Stimulated activated CD8-positive, alpha-beta memory T cell treated with anti-CD3 and anti-CD28 coated beads, Interleukin-12 subunit alpha, Interleukin-12 subunit beta, amount 100 ng/mL, for 1 hour (primary cell): ENCODE results near the gene TBCE.
"Not testable (repeated sequence)": the region's sequence is repeated elsewhere in the genome, so short reads cannot be mapped to it uniquely, and the experiment has no call there.

Source experiments
- DNase-seq: peaks from one replicate; pipeline ENCODE4 v3.0.0-alpha.2; 2020; ENCODE audit warnings: low read depth

The TBCE gene

DNA sequence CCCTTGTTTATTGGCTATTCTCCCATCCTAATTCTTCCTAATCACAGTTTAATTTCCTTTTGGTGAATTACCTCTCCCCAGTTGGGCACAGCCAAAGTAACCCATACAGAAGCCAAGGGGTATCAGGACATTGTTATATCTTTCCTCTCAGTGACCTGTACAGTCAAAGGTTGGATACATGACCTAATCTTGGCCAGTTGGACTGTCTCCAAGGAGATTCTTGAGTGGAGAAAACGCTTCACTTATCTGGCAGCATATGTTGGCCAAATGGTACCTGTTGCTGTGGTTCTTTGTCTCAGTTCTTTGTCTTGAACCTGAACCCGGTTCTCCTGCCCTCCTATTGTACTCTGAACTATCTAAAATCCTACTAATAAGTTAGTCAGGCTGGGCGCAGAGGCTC lies 15.3 kb upstream of the TBCE start:
- no peak for DNase-seq

DNA sequence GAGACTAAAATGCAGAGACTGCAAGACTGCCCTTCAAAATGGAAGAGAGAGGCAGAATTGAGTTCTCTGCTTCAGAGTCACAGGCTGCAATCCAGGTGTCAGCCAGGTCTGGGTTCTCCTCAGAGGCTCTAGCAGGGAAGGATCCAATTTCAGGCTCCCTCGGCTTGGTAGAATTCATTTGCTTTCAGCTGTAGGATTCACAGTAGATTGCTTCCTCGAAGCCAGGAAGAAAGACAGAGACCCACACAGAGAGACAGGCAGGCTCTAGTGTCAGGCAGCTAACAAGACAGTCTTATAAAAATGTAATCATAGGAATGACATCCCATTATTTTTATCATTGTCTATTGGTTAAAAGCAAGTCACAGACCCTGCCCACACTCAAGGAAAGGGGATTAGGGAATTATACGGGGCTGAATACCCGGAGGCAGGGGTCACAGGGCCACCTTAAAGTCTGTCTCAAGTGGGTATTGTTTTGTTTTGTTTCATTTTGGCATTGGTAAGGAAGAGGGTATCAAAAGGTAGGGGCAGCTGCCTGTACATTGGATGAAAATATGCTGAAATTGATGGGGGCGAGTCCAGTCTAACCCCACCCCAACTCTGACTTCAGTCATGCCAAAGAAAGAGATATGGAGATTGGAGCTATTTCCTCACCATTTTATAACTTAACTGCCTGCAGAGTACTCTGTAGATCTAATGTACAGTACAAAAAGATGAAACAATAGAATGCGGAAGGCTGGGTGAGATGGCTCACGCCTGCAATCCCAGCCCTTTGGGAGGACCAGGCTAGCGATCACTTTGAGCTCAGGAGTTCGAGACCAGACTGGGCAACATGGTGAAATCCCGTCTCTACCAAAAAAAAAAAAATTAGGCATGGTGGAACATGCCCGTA lies 9.5 kb upstream of the TBCE start:
- DNase-seq = no peak

DNA sequence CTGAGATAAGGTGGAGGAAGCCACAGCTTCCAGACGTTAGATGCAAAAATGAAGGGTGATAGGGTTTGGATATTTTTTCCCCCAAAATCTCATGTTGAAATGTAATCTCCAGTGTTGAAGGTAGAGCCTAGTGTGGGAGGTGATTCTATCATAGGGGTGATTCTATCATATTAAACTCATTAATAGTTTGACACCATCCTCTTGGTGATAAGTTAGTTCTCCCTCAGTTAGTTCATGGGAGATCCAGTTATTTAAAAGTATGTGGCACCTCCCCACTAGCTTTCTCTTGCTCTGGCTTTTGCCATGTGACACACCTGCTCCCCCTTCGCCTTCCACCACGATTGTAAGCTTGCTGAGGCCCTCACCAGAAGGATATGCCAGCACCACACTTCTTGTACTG lies 8.3 kb upstream of the TBCE start:
- no peak for DNase-seq

DNA sequence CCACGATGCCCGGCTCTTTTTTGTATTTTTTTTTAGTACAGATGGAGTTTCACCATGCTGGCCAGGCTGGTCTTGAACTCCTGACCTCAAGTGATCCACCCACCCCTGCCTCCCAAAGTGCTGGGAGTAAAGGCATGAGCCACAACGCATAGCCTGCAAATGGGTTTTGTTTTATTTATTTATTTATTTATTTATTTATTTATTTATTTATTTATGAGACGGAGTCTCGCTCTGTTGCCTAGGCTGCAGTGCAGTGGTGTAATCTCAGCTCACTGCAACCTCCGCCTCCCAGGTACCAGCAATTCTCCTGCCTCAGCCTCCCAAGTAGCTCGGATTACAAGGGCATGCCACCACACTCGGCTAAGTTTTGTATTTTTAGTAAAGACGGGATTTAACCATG lies 3.0 kb upstream of the TBCE start:
- not testable (repeated sequence) for DNase-seq

DNA sequence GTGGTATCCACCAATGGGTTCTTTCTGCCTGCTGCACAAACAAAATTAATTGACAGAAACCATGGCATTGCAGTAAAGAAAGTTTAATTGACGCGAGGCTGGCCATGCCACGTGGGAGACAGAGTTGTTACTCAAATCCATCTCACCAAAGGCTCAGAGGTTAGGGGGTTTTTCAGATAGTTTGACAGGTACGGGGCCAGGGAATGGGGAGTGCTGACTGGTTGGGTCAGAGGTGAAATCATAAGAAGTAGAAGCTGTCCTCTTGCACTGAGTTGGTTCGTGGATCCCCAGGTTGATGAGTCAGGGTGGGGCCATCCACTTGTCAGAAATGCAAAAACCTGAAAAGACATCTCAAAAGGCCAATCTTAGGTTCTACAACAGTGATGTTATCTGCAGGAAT lies 941 bp upstream of the TBCE start:
- DNase-seq = no peak

DNA sequence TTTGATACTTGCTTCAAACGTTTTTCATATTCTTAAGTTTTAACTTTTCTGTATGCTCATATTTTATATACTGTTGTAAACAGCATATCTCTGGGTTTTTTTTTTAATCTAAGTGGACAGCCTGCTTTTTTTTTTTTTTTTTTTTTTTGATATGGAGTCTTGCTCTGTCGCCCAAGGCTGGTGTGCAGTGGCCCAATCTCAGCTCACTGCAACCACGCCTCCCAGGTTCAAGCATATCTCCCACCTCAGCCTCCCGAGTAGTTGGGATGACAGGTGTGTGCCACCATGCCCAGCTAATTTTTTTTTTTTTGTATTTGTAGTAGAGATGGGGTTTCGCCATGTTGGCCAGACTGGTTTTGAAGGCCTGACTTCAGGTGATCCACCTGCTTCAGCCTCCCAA lies 1.2 kb downstream of the TBCE start:
- no peak for DNase-seq

DNA sequence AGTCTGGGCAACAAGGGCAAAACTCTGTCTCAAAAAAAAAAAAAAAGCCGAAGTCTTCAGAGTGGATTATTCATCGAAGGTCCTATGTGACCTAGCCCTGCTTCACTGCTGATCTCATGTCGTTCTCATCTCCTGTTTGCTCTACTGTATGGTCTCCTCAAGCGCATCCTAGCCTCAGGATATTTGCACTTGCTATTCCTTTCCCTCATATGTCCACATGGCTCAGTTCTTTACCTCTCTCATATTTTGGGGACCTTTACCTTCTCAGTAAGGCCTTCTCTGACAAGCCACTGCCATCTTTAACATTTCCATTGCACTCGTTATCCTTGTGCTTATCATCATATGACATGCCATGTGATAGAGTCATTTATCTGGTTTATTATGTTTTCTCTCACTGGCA lies 2.6 kb downstream of the TBCE start:
- no peak for DNase-seq

DNA sequence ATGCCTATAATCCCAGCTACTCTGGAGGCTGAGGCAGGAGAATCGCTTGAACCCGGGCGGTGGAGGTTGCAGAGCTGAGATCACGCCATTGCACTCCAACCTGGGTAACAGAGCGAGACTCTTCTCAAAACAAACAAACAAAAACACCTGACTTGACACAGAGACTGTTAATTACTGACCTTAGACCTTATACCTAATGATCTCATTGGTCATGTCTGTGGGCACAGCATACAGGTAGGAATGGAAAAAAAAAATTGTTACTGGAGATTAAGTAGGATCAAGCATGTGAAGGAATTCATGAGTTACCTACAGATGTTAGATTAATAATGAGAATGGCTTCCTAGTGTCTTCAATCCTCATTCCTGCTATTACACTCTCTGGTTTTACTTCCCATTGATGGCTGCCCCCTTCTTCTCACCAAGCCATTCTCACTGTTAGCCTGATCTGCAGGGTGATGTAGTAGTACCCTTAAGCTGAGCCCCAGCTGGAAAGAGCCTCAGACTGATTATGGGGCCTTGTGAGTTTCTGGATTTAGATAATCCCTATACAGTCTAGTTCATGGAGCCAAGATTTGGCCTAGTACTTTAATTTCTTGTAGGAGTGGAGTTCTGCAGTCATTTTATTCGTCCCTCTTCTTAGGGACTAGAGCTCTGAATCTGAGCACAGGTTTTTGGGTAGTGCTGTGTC lies 8.8 kb downstream of the TBCE start:
- no peak for DNase-seq

DNA sequence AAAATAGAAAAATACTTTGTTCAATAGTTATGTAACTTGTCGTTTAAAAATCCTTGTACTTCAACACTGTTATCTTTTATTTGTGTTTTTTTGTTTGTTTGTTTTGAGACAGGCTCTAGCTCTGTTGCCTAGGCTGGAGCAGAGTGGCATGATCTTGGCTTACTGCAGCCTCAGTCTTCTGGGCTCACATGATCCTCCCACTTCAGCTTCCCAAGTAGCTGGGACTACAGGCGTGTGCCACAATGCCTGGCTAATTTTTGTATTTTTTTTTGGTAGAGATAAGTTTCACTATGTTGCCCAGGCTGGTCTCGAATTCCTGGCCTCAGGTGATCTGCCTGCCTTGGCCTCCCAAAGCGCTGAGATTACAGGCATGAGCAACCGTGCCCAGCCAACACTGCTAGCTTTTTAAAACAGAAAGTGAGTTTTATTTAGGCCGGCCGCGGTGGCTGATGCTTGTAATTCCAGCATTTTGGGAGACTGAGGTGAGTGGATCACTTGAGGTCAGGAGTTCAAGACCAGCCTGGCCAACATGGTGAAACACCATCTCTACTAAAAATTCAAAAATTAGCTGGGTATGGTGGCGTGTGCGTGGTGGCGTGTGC lies 11.0 kb downstream of the TBCE start:
- DNase-seq = not testable (repeated sequence)

DNA sequence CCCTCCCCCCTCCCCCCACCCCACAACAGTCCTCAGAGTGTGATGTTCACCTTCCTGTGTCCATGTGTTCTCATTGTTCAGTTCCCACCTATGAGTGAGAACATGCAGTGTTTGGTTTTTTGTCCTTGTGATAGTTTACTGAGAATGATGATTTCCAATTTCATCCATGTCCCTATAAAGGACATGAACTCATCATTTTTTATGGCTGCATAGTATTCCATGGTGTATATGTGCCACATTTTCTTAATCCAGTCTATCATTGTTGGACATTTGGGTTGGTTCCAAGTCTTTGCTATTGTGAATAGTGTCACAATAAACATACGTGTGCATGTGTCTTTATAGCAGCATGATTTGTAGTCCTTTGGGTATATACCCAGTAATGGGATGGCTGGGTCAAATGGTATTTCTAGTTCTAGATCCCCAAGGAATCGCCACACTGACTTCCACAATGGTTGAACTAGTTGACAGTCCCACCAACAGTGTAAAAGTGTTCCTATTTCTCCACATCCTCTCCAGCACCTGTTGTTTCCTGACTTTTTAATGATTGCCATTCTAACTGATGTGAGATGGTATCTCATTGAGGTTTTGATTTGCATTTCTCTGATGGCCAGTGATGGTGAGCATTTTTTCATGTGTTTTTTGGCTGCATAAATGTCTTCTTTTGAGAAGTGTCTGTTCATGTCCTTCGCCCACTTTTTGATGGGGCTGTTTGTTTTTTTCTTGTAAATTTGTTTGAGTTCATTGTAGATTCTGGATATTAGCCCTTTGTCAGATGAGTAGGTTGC lies 14.9 kb downstream of the TBCE start:
- not testable (repeated sequence) for DNase-seq

DNA sequence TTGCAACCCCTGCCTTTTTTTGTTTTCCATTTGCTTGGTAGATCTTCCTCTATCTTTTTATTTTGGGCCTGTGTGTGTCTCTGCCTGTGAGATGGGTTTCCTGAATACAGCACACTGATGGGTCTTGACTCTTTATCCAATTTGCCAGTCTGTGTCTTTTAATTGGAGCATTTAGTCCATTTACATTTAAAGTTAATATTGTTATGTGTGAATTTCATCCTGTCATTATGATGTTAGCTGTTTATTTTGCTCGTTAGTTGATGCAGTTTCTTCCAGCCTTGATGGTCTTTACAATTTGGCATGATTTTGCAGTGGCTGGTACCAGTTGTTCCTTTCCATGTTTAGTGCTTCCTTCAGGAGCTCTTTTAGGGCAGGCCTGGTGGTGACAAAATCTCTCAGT lies 18.4 kb downstream of the TBCE start:
- DNase-seq = not testable (repeated sequence)

DNA sequence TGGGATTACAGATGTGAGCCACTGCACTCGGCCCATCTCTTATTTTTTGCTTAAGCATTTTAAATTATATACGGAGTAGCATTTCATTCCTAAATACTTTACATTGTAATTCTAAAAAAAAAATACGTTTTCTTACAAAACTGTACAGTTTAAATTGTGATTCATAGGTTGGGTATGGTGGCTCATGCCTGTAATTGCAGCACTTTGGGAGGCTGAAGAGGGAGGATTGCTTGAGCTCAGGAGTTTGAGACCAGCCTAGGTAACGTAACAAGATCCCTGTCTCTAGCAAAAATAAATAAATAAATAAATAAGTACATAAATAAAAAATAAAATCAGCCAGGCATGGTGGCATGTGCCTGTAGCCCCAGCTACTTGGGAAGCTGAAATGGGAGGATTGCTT lies 24.6 kb downstream of the TBCE start:
- DNase-seq = no peak

DNA sequence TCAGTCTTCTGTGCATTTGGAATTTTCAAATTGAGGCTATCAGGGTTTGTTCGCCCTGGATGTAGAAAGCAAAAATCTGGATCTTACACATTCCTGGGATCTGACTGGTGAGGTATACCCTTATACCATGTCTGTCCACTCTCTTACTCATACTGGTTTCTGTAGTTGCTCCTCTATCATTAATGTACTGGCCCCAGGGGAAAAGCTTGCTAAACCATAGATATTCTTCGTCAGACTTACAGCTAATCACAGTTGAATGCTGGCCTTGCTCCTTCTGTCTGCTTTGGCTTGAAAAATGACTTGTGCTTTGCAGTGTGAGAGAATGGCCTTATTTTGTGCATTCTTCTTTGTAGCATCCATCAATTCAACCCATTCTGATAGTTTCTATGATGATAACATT lies 30.5 kb downstream of the TBCE start:
- DNase-seq = no peak

DNA sequence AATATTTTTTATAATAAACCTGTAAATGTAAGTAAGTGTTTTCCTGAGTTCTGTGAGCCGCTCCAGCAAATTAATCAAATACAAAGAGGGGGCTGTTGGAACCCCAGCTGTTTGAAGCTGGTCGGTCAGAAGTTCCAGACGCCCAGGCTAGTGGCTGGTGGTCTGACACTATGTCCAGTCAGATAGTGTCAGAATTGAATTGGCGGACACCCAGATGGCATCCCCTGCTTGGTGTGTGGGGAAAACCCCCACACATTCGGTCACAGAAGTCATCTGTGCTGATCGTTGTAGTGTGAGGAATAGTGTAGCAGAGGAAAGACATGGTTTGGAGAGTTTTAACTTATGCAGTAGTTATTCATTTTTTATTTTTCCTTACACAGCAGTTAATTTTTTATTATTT lies 32.4 kb downstream of the TBCE start:
- no peak for DNase-seq

DNA sequence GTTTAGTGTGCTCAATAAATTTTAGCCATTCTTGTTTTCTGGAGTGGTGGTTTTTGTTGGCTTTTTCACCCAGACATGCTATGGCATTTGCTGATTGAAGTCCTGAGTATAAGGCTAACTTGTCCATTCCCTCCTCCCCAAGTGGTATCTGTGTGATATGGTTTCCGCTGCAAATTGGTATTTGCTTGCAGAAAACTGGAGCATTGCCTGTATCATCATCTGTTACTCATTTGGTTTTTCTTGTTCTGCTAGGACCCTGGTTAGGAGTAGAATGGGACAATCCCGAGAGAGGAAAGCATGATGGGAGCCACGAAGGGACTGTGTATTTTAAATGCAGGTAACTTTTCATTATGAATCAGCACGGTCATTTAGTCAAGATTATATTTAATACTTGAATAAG lies 34.0 kb downstream of the TBCE start:
- DNase-seq = no peak

DNA sequence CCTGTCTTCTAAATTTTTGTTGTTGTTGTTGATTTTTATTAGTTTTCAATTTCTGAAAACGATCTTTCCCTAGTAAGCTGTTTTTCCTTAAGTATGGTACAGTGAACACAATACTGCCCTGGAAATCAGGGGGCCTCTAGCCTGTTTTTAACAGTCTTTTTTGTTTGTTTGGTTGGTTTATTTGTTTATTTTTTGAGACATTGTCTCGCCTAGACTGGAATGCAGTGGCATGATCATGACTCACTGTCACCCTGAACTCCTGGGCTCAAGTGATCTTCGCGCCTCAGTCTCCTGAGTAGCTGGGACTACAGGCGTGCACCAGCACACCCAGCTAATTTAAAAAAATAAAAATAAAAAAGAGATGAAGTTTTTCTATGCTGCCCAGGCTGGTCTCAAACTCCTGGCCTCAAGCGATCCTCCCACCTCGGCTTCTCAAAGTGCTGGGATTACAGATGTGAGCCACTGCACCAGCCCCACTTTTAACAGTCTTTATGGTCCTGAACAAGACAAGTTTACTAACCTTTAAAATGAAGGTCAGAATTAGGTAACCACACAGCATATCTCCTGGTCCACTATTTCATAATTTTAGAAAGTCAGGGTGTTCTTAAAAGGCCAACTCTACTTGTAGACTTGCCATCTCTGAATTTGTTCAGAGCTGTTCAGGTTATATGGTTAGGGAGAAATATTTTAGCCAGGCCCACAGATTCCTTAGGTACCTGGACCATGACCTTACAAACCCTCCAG lies 35.4 kb downstream of the TBCE start:
- DNase-seq = no peak

DNA sequence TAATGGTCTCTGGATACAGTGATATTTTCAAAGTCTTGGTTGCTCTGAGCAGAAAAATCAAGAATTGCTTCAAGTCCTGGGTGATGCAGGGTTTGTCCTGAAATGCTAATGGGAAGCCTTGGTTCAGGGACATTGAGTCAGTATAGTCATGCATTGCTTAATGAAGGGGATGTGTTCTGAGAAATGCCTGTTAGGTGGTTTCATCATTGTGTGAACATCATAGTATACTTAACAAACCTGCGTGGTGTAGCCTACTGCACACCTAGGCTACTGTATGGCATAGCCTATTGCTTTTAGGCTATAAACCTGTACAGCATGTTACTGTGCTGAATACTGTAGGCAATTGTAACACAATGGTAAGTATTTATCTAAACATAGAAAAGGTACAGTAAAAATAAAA lies 36.4 kb downstream of the TBCE start:
- no peak for DNase-seq

DNA sequence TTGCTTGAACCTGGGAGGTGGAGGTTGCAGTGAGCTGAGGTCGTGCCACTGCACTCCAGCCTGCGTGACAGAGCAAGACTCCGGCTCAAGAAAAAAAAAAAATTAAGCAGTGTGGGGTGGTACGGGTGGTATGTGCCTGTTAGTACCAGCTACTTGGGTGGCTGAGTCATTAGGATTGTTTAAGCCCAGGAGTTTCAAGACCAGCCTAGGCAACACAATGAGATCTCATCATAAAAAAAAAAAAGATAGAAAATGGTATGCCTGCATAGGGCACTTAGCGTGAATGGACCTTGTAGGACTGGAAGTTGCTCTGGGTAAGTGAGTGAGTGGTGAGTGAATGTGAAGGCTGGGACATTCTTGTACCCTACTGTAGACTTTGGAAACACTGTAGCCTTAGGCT lies 37.0 kb downstream of the TBCE start:
- no peak for DNase-seq

DNA sequence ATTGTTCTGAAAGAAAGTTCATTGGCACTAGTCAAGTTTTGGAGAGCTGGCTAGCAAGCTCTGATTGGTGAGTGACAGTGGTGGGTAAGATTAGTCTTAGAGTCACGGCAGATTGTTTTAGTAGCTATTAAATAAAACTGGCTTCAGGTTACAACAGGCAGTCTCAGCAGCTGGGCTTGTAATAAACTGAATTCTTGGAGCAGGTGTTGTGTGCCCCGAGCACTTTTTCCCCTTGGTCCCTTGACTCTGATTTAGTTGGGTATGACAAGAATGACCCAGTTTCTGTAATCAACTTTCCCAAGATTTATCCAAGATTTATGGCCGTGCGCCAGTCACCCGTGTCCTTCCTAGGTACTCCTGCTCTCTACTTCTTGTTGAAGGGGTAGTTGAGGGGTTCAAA lies 40.2 kb downstream of the TBCE start:
- no peak for DNase-seq

DNA sequence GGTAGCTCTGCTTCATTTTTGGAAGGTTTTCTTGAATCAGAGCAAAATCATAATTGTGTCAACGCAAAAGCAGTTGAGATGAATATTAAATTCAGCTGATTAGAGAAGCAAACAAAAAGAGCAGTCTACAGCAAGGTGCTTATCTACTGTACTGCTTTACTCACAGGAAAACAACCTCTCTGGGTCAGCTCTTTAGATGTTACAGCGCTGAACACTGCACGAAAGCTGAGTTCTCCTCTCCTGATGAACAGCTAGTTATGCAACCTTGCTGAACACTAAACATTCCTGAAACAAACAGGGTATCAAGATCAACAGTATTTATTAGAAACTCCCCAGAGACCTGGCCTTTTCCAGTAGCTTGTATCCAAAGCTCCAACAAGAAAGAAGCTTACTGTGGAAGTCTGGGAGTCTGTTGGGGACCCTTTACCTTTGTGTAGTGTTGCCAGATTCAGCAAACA lies 41.3 kb downstream of the TBCE start:
- DNase-seq = no peak

DNA sequence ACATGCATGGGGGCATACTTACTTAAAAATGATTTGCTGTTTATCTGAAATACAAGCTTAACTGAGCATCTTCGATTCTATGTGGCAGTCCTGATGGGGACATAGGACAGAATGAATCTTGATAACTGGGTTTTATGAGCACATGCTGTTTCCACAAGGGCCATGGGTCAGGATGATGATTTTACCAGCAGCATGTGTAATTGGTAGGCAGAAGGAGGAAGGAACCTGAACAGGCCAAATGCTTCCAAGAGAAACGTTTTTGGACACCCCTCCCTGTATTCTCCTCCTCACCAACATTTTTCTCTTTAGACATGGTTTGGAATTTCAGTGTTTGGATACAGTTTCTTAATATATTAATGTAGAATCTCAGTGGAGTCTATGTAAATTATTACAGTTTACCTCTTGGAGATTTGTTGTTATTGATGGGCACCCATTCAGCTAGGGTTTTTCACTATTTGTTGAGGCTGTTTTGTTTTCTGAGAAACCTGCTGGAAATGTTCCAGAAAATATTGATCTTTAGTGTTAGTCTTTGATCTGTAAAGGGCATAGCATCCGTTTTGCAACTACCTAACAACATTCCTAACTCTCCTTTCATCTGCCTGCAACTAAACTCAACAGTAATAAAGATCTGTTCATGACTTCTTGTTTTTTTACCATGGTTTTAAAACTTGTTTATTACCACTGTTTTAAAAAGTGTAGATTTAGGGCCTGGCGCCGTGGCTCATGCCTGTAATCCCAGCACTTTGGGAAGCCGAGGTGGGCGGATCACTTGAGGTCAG lies 42.0 kb downstream of the TBCE start:
- DNase-seq = no peak
